Kidney epithelial cell (primary cell): ENCODE data around the gene HOXD9. TPM values are rescaled to one million over a fixed set of nuclear protein-coding genes. Genes with fewer than 3 reads are reported as not detected.
A peak's percentile ranks its signal among the peaks of the same experiment; 100 is the strongest.

Source experiments
- DNase-seq: peaks from one replicate; pipeline ENCODE4 v3.0.0-alpha.2; 2010; ENCODE audit warnings: low read depth
- H3K27me3 ChIP-seq: 2 replicates; pipeline ENCODE4 v1.6.0; 2011; ENCODE audit warnings: low read length; ENCODE audit not compliant: control insufficient read depth, insufficient read depth
- H3K36me3 ChIP-seq: 2 replicates; pipeline ENCODE4 v1.5.1; 2011; ENCODE audit warnings: low read length; ENCODE audit not compliant: control insufficient read depth, insufficient read depth
- H3K4me3 ChIP-seq: 2 replicates; pipeline ENCODE4 v1.5.1; 2011; ENCODE audit warnings: low read depth, mild to moderate bottlenecking, control low read depth, low read length
- total RNA-seq: library from RNA; depleted of rRNA; stranded (reverse); fragments of >200 nt; gene quantifications from 2 replicates; pipeline ENCODE4 v1.2.3, GENCODE V29; 2015
- TF ChIP-seq, protein P1 (sequence below): IDR thresholded peaks from 2 replicates; pipeline ENCODE4 v1.5.1; 2011; ENCODE audit warnings: mild to moderate bottlenecking, moderate library complexity, low read length, control low read depth, inconsistent platforms; ENCODE audit not compliant: insufficient read depth, poor library complexity, severe bottlenecking

HOXD9 gene
- total RNA-seq, 1 donor from 2014 or later: 12.2 TPM

DNA sequence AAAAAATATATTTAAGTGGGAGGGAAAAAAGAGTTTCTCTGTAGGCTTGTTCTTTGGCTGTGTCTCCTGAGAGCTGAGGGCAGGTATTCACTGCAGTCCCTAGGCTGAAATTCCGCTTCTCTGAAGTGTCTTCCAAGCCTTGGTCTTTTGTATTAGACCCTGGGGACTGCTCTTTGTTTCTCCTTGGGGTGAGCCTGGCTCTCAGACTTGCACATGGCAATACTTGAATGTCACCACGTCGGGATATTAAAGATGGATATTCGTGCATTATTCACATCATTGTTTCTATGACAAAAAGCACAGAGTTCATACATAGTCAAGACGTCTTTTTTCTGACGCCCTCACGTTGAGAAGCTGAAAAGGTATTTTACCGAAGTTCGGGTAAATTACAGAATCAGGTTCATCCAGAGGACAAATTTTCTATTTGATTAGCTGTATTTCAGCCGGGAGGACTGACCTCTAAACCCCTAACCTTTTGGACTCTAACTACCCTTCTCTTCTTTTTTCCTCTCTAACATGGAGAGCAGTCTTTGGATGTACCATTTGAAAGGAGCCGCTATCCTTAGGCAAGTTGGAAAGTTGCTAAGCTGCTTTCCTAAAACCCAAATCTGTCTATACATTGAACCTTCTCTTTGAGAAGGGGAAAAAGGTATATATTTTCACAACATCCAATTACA is 32.2 kb downstream of the HOXD9 start:
- Histone ChIP-seq H3K4me3 (peak overlapping the region; percentile 59), H3K36me3 (peaks cover 2% of the 10 kb centered on the region), H3K27me3 (no peaks in the 10 kb centered on the region)
- TF ChIP-seq, protein P1, sequence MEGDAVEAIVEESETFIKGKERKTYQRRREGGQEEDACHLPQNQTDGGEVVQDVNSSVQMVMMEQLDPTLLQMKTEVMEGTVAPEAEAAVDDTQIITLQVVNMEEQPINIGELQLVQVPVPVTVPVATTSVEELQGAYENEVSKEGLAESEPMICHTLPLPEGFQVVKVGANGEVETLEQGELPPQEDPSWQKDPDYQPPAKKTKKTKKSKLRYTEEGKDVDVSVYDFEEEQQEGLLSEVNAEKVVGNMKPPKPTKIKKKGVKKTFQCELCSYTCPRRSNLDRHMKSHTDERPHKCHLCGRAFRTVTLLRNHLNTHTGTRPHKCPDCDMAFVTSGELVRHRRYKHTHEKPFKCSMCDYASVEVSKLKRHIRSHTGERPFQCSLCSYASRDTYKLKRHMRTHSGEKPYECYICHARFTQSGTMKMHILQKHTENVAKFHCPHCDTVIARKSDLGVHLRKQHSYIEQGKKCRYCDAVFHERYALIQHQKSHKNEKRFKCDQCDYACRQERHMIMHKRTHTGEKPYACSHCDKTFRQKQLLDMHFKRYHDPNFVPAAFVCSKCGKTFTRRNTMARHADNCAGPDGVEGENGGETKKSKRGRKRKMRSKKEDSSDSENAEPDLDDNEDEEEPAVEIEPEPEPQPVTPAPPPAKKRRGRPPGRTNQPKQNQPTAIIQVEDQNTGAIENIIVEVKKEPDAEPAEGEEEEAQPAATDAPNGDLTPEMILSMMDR: no peak
- DNase-seq: no peak

- Histone ChIP-seq H3K36me3 (peaks cover 2% of the 10 kb centered on the region), H3K27me3 (no peaks in the 10 kb centered on the region), H3K4me3 (peak overlapping the region; percentile 59)
- TF ChIP-seq, protein P1: no peak
- DNase-seq: no peak
These were observed 33.0 kb downstream of the HOXD9 start for GRCh38 chr2:176155356-176156044.

GRCh38 chr2:176156301-176156806 is 33.8 kb downstream of the HOXD9 start:
- Histone ChIP-seq H3K27me3 (no peaks in the 10 kb centered on the region), H3K36me3 (peaks cover 2% of the 10 kb centered on the region), H3K4me3 (peak overlapping the region; percentile 43)
- TF ChIP-seq, protein P1: no peak
- DNase-seq: no peak

- peaks cover 2% of the 10 kb centered on the region for H3K36me3 ChIP-seq
- DNase-seq: no peak
- TF ChIP-seq, protein P1: no peak
- peak within 1 kb of the TSS; percentile 43 for H3K4me3 ChIP-seq
- H3K27me3 ChIP-seq: no peaks in the 10 kb centered on the region
These were observed 34.4 kb downstream of the HOXD9 start, which contains the start of gene HOXD3 for GRCh38 chr2:176156807-176157498. Gene HOXD3 (plus strand): TSS chr2:176157307. CDS start chr2:176169115, 11,808 bp downstream.

- DNase-seq: no peak
- TF ChIP-seq, protein P1: no peak
- Histone ChIP-seq H3K4me3 (peak overlapping the region; percentile 43), H3K27me3 (no peaks in the 10 kb centered on the region), H3K36me3 (peaks cover 2% of the 10 kb centered on the region)
These were observed 35.1 kb downstream of the HOXD9 start for GRCh38 chr2:176157499-176158185.
